A549 (cell line): Measurements from ENCODE around the gene SLC2A5.

Experiments
- CTCF ChIP-seq: fragments of >200 bp; sonication (Bioruptor Twin); formaldehyde crosslinking; IDR thresholded peaks from 3 replicates; pipeline ENCODE4 v1.5.1; 2016
- PBX3 ChIP-seq: IDR thresholded peaks from 2 replicates; pipeline ENCODE4 v1.6.1; 2012
- POLR2A ChIP-seq: IDR thresholded peaks from 2 replicates; pipeline ENCODE4 v1.6.1; 2012; ENCODE audit warnings: mild to moderate bottlenecking, low read length
- RFX5 ChIP-seq: fragments of 450-650 bp; IDR thresholded peaks from 2 replicates; pipeline ENCODE4 v1.7.1; 2014; ENCODE audit warnings: antibody characterized with exemption, mild to moderate bottlenecking, moderate library complexity
- SMC3 ChIP-seq: fragments of >200 bp; sonication (Bioruptor Twin); formaldehyde crosslinking; IDR thresholded peaks from 3 replicates; pipeline ENCODE4 v1.6.1; 2018; ENCODE audit warnings: inconsistent platforms

- TF ChIP-seq CTCF (no peak), RFX5 (no peak), SMC3 (no peak), POLR2A (no peak), PBX3 (no peak)
Observed at GRCh38 chr1:8985915-8986813, 83.3 kb downstream of the SLC2A5 start.
